Ishikawa (cell line): ENCODE measurements around the gene AGPAT1.

ENCODE experiments used
- CEBPB ChIP-seq: IDR thresholded peaks from 2 replicates; pipeline ENCODE4 v1.6.1; 2012
- EGR1 ChIP-seq: IDR thresholded peaks from 2 replicates; pipeline ENCODE4 v1.6.1; 2012
- EP300 ChIP-seq: IDR thresholded peaks from 2 replicates; pipeline ENCODE4 v1.6.1; 2012; ENCODE audit warnings: borderline replicate concordance
- FOXM1 ChIP-seq: IDR thresholded peaks from 2 replicates; pipeline ENCODE4 v1.6.1; 2012; ENCODE audit warnings: low read depth, borderline replicate concordance
- MAX ChIP-seq: IDR thresholded peaks from 2 replicates; pipeline ENCODE4 v1.6.1; 2012
- NFIC ChIP-seq: IDR thresholded peaks from 2 replicates; pipeline ENCODE4 v1.6.1; 2012
- RAD21 ChIP-seq: IDR thresholded peaks from 2 replicates; pipeline ENCODE4 v1.6.1; 2012; ENCODE audit warnings: low read depth
- REST ChIP-seq: IDR thresholded peaks from 2 replicates; pipeline ENCODE4 v1.6.1; 2012; ENCODE audit warnings: low read depth, mild to moderate bottlenecking
- TAF1 ChIP-seq: IDR thresholded peaks from 2 replicates; pipeline ENCODE4 v1.6.1; 2012; ENCODE audit warnings: low read depth, mild to moderate bottlenecking
- TCF12 ChIP-seq: IDR thresholded peaks from 2 replicates; pipeline ENCODE4 v1.6.1; 2012; ENCODE audit warnings: low read depth
- TEAD4 ChIP-seq: IDR thresholded peaks from 2 replicates; pipeline ENCODE4 v1.6.1; 2012
- USF1 ChIP-seq: IDR thresholded peaks from 2 replicates; pipeline ENCODE4 v1.6.1; 2012
- YY1 ChIP-seq: IDR thresholded peaks from 2 replicates; pipeline ENCODE4 v1.6.1; 2012; ENCODE audit warnings: low read depth

GRCh38 chr6:32195652-32195901 lies 19.7 kb upstream of the AGPAT1 start:
- TF ChIP-seq FOXM1 (no peak), RAD21 (no peak), TAF1 (no peak), MAX (no peak), TEAD4 (no peak), EP300 (no peak), YY1 (no peak), REST (no peak), TCF12 (no peak), NFIC (no peak), CEBPB (no peak), USF1 (no peak), EGR1 (peak; percentile 82; the same call in 1 of the 2 replicates)
